HEK293 (cell line): ENCODE results near the gene HERC5.

Experiments
- CTCF ChIA-PET: fragments of 350-600 bp; formaldehyde crosslinking; extraction: SDS; loops from one replicate; lab custom pipeline; 2021; ENCODE audit warnings: antibody characterized with exemption; lab: Yijun Ruan, JAX
- POLR2A ChIA-PET: fragments of 300-600 bp; formaldehyde crosslinking; extraction: SDS; loops from one replicate; lab custom pipeline; 2020; ENCODE audit warnings: antibody characterized with exemption, inconsistent platforms; lab: Yijun Ruan, JAX
- H3K27ac ChIP-seq: fragments of 200-500 bp; sonication (Bioruptor generic); 2 replicates; pipeline ENCODE4 v1.5.1; 2014; ENCODE audit warnings: low read depth, low read length, control low read depth, inconsistent platforms; ENCODE audit errors: extremely low read depth
- H3K36me3 ChIP-seq, 2 experiments: fragments of 200-500 bp in 1 of 2; sonication (Bioruptor generic) in 1 of 2; 1 replicate in 1 of 2; 2 replicates in 1 of 2; pipeline ENCODE4 v1.5.1; 2014 to 2017; ENCODE audit warnings: inconsistent platforms in 2 of 2, low read length in 2 of 2; ENCODE audit not compliant: control insufficient read depth in 2 of 2, insufficient read depth in 1 of 2
- H3K4me1 ChIP-seq: fragments of 200-500 bp; sonication (Bioruptor generic); 2 replicates; pipeline ENCODE4 v1.5.1; 2014; ENCODE audit warnings: mild to moderate bottlenecking, low read length, inconsistent platforms; ENCODE audit not compliant: control insufficient read depth, insufficient read depth
- H3K4me3 ChIP-seq: 2 replicates; pipeline ENCODE4 v1.5.1; 2011; ENCODE audit warnings: low read depth, mild to moderate bottlenecking, control low read depth, low read length, moderate library complexity
- H3K9me3 ChIP-seq: fragments of 200-500 bp; sonication (Bioruptor generic); 2 replicates; pipeline ENCODE4 v1.5.1; 2014; ENCODE audit warnings: low read depth, low read length, inconsistent platforms; ENCODE audit not compliant: control insufficient read depth, insufficient read depth
- BCL11A ChIP-seq: fragments of 450-650 bp; formaldehyde crosslinking; IDR thresholded peaks from 2 replicates; pipeline ENCODE4 v1.5.1; 2016; ENCODE audit warnings: low read depth, missing biosample characterization, missing genetic modification characterization
- GLI4 ChIP-seq: fragments of 450-650 bp; formaldehyde crosslinking; IDR thresholded peaks from 2 replicates; pipeline ENCODE4 v1.5.1; 2016; ENCODE audit warnings: missing biosample characterization, missing genetic modification characterization
- GLIS2 ChIP-seq: fragments of 450-650 bp; formaldehyde crosslinking; IDR thresholded peaks from 2 replicates; pipeline ENCODE4 v1.5.1; 2016; ENCODE audit warnings: missing biosample characterization, missing genetic modification characterization
- KLF17 ChIP-seq: fragments of 450-650 bp; formaldehyde crosslinking; IDR thresholded peaks from 2 replicates; pipeline ENCODE4 v1.5.1; 2016; ENCODE audit warnings: missing biosample characterization, missing genetic modification characterization
- KLF8 ChIP-seq: fragments of 450-650 bp; formaldehyde crosslinking; IDR thresholded peaks from 2 replicates; pipeline ENCODE4 v1.5.1; 2016; ENCODE audit warnings: missing biosample characterization, missing genetic modification characterization
- MZF1 ChIP-seq: fragments of 450-650 bp; formaldehyde crosslinking; IDR thresholded peaks from 2 replicates; pipeline ENCODE4 v1.5.1; 2017; ENCODE audit warnings: missing biosample characterization, missing genetic modification characterization, borderline replicate concordance
- OSR2 ChIP-seq: fragments of 450-650 bp; formaldehyde crosslinking; IDR thresholded peaks from 2 replicates; pipeline ENCODE4 v1.5.1; 2016; ENCODE audit warnings: missing biosample characterization, missing genetic modification characterization
- PRDM1 ChIP-seq: fragments of 450-650 bp; formaldehyde crosslinking; IDR thresholded peaks from 2 replicates; pipeline ENCODE4; 2016; ENCODE audit warnings: missing biosample characterization, missing genetic modification characterization
- PRDM10 ChIP-seq: fragments of 450-650 bp; formaldehyde crosslinking; IDR thresholded peaks from 2 replicates; pipeline ENCODE4 v1.5.1; 2016; ENCODE audit warnings: missing biosample characterization, missing genetic modification characterization
- ZBTB10 ChIP-seq: fragments of 450-650 bp; formaldehyde crosslinking; IDR thresholded peaks from 2 replicates; pipeline ENCODE4 v1.5.1; 2016; ENCODE audit warnings: missing biosample characterization, missing genetic modification characterization
- ZBTB21 ChIP-seq: fragments of 450-650 bp; formaldehyde crosslinking; IDR thresholded peaks from 2 replicates; pipeline ENCODE4 v1.5.1; 2017; ENCODE audit warnings: missing biosample characterization, missing genetic modification characterization
- ZFP69B ChIP-seq: fragments of 450-650 bp; formaldehyde crosslinking; IDR thresholded peaks from 2 replicates; pipeline ENCODE4 v1.5.1; 2016; ENCODE audit warnings: missing biosample characterization, missing genetic modification characterization
- ZNF112 ChIP-seq: fragments of 450-650 bp; formaldehyde crosslinking; IDR thresholded peaks from 2 replicates; pipeline ENCODE4 v1.5.0; 2017; ENCODE audit warnings: missing biosample characterization, missing genetic modification characterization
- ZNF114 ChIP-seq: fragments of 450-650 bp; formaldehyde crosslinking; IDR thresholded peaks from 2 replicates; pipeline ENCODE4 v1.5.0; 2017; ENCODE audit warnings: missing biosample characterization, missing genetic modification characterization
- ZNF157 ChIP-seq: fragments of 450-650 bp; formaldehyde crosslinking; IDR thresholded peaks from 2 replicates; pipeline ENCODE4 v1.5.1; 2016; ENCODE audit warnings: missing biosample characterization, missing genetic modification characterization
- ZNF214 ChIP-seq: fragments of 450-650 bp; formaldehyde crosslinking; IDR thresholded peaks from 2 replicates; pipeline ENCODE4 v1.5.1; 2017; ENCODE audit warnings: missing biosample characterization, mild to moderate bottlenecking, missing genetic modification characterization, borderline replicate concordance
- ZNF311 ChIP-seq: fragments of 450-650 bp; formaldehyde crosslinking; IDR thresholded peaks from 2 replicates; pipeline ENCODE4 v1.5.1; 2017; ENCODE audit warnings: missing biosample characterization, missing genetic modification characterization, borderline replicate concordance
- ZNF354C ChIP-seq: fragments of 450-650 bp; formaldehyde crosslinking; IDR thresholded peaks from 2 replicates; pipeline ENCODE4 v1.5.1; 2016; ENCODE audit warnings: missing biosample characterization, missing genetic modification characterization, low read depth, borderline replicate concordance
- ZNF48 ChIP-seq: fragments of 450-650 bp; formaldehyde crosslinking; IDR thresholded peaks from 2 replicates; pipeline ENCODE4 v1.5.1; 2016; ENCODE audit warnings: missing biosample characterization, missing genetic modification characterization
- ZNF549 ChIP-seq: fragments of 450-650 bp; IDR thresholded peaks from 2 replicates; pipeline ENCODE4 v1.5.1; 2018; ENCODE audit warnings: missing biosample characterization, missing genetic modification characterization, mild to moderate bottlenecking, inconsistent platforms, moderate library complexity
- ZNF664 ChIP-seq: fragments of 450-650 bp; formaldehyde crosslinking; IDR thresholded peaks from 2 replicates; pipeline ENCODE4 v1.5.1; 2016; ENCODE audit warnings: missing biosample characterization, missing genetic modification characterization
- ZNF76 ChIP-seq: fragments of 450-650 bp; formaldehyde crosslinking; IDR thresholded peaks from 2 replicates; pipeline ENCODE4; 2016; ENCODE audit warnings: low read depth, missing biosample characterization, missing genetic modification characterization, borderline replicate concordance
- ZNF792 ChIP-seq: fragments of 450-650 bp; formaldehyde crosslinking; IDR thresholded peaks from 2 replicates; pipeline ENCODE4 v1.5.1; 2016; ENCODE audit warnings: missing biosample characterization, missing genetic modification characterization
- ZNF830 ChIP-seq: fragments of 450-650 bp; IDR thresholded peaks from 2 replicates; pipeline ENCODE4 v1.5.0; 2018; ENCODE audit warnings: missing biosample characterization, missing genetic modification characterization, low read depth, mild to moderate bottlenecking, moderate library complexity
- ZSCAN18 ChIP-seq: fragments of 450-650 bp; formaldehyde crosslinking; IDR thresholded peaks from 2 replicates; pipeline ENCODE4 v1.5.1; 2016; ENCODE audit warnings: missing biosample characterization, missing genetic modification characterization
- ZSCAN23 ChIP-seq: fragments of 450-650 bp; formaldehyde crosslinking; IDR thresholded peaks from 2 replicates; pipeline ENCODE4 v1.5.1; 2016; ENCODE audit warnings: missing biosample characterization, missing genetic modification characterization
- ZSCAN4 ChIP-seq: fragments of 450-650 bp; formaldehyde crosslinking; IDR thresholded peaks from 2 replicates; pipeline ENCODE4 v1.5.1; 2017; ENCODE audit warnings: missing biosample characterization, missing genetic modification characterization
- ZXDB ChIP-seq: fragments of 450-650 bp; formaldehyde crosslinking; IDR thresholded peaks from 2 replicates; pipeline ENCODE4 v1.5.1; 2016; ENCODE audit warnings: missing biosample characterization, missing genetic modification characterization

Gene HERC5

GRCh38 chr4:88456670-88457306, at the start of gene HERC5:
Gene HERC5, plus strand, starts transcription at chr4:88457119. Its CDS starts 151 bp downstream, at chr4:88457270.
- Histone ChIP-seq H3K4me1 (no peaks in the 10 kb centered on the region), H3K4me3 (peak within 1 kb of the TSS; percentile 64), H3K27ac (peak within 1 kb of the TSS; percentile 57; the same call in 1 of the 2 replicates), H3K36me3 (peaks cover 0 to 4% of the 10 kb centered on the region in 2 experiments; a peak in 2 of 3 replicates), H3K9me3 (no peaks in the 10 kb centered on the region)
- ChIA-PET POLR2A (interaction anchor here (0.6 to 2.0 kb wide), 6 partner anchors 9 to 1093 kb away, joined by 3 to 12 read pairs (median 4); partner anchors contain the start of genes HERC6, PPM1K and PYURF), CTCF (interaction anchor here (0.6 to 1.4 kb wide), 10 partner anchors 18 to 1861 kb away, joined by 3 to 9 read pairs (median 4); partner anchors contain the start of gene PPM1K)
- TF ChIP-seq ZNF76 (tag by site-specific recombination): peak; percentile 13; the same call in 1 of the 2 replicates
- TF ChIP-seq ZNF664 (tag by site-specific recombination): no peak
- TF ChIP-seq ZBTB10 (tag by site-specific recombination): peak; percentile 72; the same call in 1 of the 2 replicates
- no peak for TF ChIP-seq ZNF48 (tag by site-specific recombination)
- TF ChIP-seq ZNF114 (tag by site-specific recombination): no peak
- TF ChIP-seq ZNF354C (tag by site-specific recombination): no peak
- peak; percentile 47 for TF ChIP-seq ZBTB21
- TF ChIP-seq BCL11A (tag by site-specific recombination): peak; percentile 88; the same call in 1 of the 2 replicates
- TF ChIP-seq PRDM10 (tag by site-specific recombination): peak; percentile 65
- TF ChIP-seq ZNF311 (tag by site-specific recombination): no peak
- TF ChIP-seq KLF8 (tag by site-specific recombination): no peak; the same call in none of the 2 replicates
- TF ChIP-seq OSR2: peak; percentile 82
- no peak for TF ChIP-seq ZSCAN23
- TF ChIP-seq ZFP69B: no peak; the same call in 1 of the 2 replicates
- peak; percentile 97 for TF ChIP-seq ZXDB (tag by site-specific recombination)
- 0 out of 2 replicates have a peak, but pooled peaks have one; percentile 40 for TF ChIP-seq ZNF830 (tag by site-specific recombination)
- no peak for TF ChIP-seq ZSCAN4 (tag by site-specific recombination)
- TF ChIP-seq PRDM1 (tag by site-specific recombination): peak; percentile 96
- no peak; the same call in 1 of the 2 replicates for TF ChIP-seq ZNF214 (tag by site-specific recombination)
- TF ChIP-seq GLIS2 (tag by site-specific recombination): peak; percentile 81
- TF ChIP-seq ZNF112 (tag by site-specific recombination): 0 out of 2 replicates have a peak, but pooled peaks have one; percentile 46
- peak; percentile 49; the same call in 1 of the 2 replicates for TF ChIP-seq ZNF549 (tag by site-specific recombination)
- no peak for TF ChIP-seq GLI4 (tag by site-specific recombination)
- peak; percentile 79 for TF ChIP-seq KLF17
- TF ChIP-seq MZF1 (tag by site-specific recombination): no peak
- no peak for TF ChIP-seq ZNF157 (tag by site-specific recombination)
- peak; percentile 70; the same call in 1 of the 2 replicates for TF ChIP-seq ZSCAN18 (tag by site-specific recombination)
- TF ChIP-seq ZNF792: no peak
